ENCODE data around the gene SMARCA5.

DNA sequence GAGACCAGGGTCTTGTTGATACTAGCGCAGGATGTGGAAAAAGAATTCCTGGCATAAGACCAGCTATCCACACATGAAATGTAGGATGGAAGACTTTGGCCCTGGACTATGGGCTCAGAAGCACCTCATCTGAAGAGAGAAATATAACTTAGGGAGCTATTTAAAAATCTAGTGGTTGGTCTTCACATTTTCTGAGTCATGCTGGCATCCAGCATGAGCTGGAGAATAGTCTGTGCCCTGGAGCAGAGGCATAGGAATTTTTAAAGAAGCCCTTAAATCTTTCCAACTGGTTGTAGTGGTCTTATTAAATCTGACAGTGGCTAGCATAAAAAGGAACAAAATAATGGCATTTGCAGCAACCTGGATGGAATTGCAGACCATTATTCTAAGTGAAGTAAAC is 86.3 kb downstream of the SMARCA5 start:
- TF ChIP-seq, protein P1, sequence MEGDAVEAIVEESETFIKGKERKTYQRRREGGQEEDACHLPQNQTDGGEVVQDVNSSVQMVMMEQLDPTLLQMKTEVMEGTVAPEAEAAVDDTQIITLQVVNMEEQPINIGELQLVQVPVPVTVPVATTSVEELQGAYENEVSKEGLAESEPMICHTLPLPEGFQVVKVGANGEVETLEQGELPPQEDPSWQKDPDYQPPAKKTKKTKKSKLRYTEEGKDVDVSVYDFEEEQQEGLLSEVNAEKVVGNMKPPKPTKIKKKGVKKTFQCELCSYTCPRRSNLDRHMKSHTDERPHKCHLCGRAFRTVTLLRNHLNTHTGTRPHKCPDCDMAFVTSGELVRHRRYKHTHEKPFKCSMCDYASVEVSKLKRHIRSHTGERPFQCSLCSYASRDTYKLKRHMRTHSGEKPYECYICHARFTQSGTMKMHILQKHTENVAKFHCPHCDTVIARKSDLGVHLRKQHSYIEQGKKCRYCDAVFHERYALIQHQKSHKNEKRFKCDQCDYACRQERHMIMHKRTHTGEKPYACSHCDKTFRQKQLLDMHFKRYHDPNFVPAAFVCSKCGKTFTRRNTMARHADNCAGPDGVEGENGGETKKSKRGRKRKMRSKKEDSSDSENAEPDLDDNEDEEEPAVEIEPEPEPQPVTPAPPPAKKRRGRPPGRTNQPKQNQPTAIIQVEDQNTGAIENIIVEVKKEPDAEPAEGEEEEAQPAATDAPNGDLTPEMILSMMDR (IDR thresholded peaks at IDR 0.05) = no peak
- no peak for TF ChIP-seq POLR2A (IDR thresholded peaks at IDR 0.05)
